Measurements from ENCODE around the gene SPSB4. TPM values are rescaled to one million over a fixed set of nuclear protein-coding genes. Genes with fewer than 3 reads are reported as not detected.

Gene SPSB4
- total RNA-seq, 1 donor from 2014 or later, result 1.2 TPM

DNA sequence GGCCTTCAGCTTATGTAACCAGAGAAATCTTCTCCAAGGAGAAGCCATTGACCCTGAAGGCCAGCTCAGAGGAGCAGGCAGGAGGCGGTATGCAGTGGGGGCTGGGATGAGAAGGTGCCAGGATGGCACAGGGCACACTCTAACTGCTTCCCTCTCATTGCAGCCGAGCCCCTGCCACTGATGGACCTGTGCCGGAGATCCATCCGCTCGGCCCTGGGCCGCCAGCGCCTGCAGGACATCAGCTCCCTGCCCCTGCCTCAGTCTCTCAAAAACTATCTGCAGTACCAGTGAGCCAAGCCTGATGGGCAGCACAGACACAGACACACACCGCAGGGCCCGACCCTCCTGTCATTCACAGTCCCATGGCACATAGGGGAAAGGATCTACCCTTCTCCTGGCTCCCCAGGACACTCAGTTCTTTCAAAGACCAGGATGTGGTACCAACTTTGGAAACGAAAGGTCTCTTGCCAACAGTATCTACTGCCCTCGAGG is 95.9 kb downstream of the SPSB4 start:
- DNase-seq (ENCODE audit: low spot score), result no peak
- H3K9me3 Mint-ChIP-seq (ENCODE audit: unreplicated experiment), result peaks cover 10% of the 10 kb centered on the region
- H3K27ac Mint-ChIP-seq (ENCODE audit: unreplicated experiment), result no peak overlapping the region
- peaks cover 8% of the 10 kb centered on the region for H3K27me3 Mint-ChIP-seq (ENCODE audit: unreplicated experiment)
- TF ChIP-seq, protein P1, sequence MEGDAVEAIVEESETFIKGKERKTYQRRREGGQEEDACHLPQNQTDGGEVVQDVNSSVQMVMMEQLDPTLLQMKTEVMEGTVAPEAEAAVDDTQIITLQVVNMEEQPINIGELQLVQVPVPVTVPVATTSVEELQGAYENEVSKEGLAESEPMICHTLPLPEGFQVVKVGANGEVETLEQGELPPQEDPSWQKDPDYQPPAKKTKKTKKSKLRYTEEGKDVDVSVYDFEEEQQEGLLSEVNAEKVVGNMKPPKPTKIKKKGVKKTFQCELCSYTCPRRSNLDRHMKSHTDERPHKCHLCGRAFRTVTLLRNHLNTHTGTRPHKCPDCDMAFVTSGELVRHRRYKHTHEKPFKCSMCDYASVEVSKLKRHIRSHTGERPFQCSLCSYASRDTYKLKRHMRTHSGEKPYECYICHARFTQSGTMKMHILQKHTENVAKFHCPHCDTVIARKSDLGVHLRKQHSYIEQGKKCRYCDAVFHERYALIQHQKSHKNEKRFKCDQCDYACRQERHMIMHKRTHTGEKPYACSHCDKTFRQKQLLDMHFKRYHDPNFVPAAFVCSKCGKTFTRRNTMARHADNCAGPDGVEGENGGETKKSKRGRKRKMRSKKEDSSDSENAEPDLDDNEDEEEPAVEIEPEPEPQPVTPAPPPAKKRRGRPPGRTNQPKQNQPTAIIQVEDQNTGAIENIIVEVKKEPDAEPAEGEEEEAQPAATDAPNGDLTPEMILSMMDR (IDR thresholded peaks at IDR 0.05; ENCODE audit: unreplicated experiment), result no peak
- H3K36me3 Mint-ChIP-seq (ENCODE audit: low read depth, unreplicated experiment), result peaks cover 6% of the 10 kb centered on the region
- peaks cover 7% of the 10 kb centered on the region for H3K4me1 Mint-ChIP-seq (ENCODE audit: unreplicated experiment)
- no peak overlapping the region for H3K4me3 Mint-ChIP-seq (ENCODE audit: unreplicated experiment)

DNA sequence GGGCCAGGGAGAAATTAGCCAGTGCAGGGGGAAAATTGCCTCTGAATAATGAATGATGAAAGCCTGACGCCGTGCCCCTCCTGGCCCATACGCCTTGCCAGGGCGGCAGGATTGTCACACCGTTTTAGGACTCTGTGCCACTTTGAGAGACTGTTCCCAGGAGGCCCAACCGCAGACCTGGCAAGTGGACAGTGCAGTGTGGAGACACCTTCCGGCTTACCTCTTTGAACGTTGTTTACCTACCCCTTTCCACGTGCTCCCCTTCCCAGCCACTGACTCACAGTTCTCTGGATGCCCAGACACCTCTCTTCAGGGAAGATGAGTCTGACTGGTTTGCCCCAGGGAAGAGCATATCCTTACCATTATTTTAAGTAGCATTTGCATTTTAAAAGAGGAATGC is 96.5 kb downstream of the SPSB4 start:
- Mint-ChIP-seq H3K4me3 (ENCODE audit: unreplicated experiment) (no peak overlapping the region), H3K36me3 (ENCODE audit: low read depth, unreplicated experiment) (peaks cover 5% of the 10 kb centered on the region), H3K27ac (ENCODE audit: unreplicated experiment) (no peak overlapping the region), H3K4me1 (ENCODE audit: unreplicated experiment) (peaks cover 7% of the 10 kb centered on the region), H3K9me3 (ENCODE audit: unreplicated experiment) (peaks cover 10% of the 10 kb centered on the region), H3K27me3 (ENCODE audit: unreplicated experiment) (peaks cover 8% of the 10 kb centered on the region)
- TF ChIP-seq, protein P1 (IDR thresholded peaks at IDR 0.05; ENCODE audit: unreplicated experiment), result no peak
- DNase-seq (ENCODE audit: low spot score), result no peak

DNA sequence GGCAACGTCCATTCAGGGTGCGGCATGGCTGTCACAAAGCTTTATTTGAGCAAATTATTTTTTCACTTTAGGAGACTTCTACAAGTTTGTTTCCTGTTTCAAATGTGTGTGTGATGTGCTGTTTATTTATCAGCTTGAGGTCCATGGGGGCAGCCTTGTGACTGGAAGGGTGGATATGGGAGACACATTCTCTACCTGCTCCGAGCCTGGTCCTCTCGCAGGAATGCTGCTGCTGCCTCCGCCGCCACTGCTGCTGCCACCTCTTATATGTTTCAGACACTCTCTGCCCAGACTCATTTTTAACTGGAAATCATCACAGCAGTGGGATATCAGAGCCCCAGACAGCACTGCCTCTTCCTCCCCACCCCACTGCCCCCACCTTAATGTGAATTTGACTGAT is 97.0 kb downstream of the SPSB4 start:
- H3K9me3 Mint-ChIP-seq (ENCODE audit: unreplicated experiment), result peaks cover 6% of the 10 kb centered on the region
- H3K4me1 Mint-ChIP-seq (ENCODE audit: unreplicated experiment), result peaks cover 7% of the 10 kb centered on the region
- H3K36me3 Mint-ChIP-seq (ENCODE audit: low read depth, unreplicated experiment), result peaks cover 2% of the 10 kb centered on the region
- H3K27me3 Mint-ChIP-seq (ENCODE audit: unreplicated experiment), result peaks cover 8% of the 10 kb centered on the region
- no peak overlapping the region for H3K27ac Mint-ChIP-seq (ENCODE audit: unreplicated experiment)
- DNase-seq (ENCODE audit: low spot score), result no peak
- no peak overlapping the region for H3K4me3 Mint-ChIP-seq (ENCODE audit: unreplicated experiment)
- TF ChIP-seq, protein P1 (IDR thresholded peaks at IDR 0.05; ENCODE audit: unreplicated experiment), result no peak

DNA sequence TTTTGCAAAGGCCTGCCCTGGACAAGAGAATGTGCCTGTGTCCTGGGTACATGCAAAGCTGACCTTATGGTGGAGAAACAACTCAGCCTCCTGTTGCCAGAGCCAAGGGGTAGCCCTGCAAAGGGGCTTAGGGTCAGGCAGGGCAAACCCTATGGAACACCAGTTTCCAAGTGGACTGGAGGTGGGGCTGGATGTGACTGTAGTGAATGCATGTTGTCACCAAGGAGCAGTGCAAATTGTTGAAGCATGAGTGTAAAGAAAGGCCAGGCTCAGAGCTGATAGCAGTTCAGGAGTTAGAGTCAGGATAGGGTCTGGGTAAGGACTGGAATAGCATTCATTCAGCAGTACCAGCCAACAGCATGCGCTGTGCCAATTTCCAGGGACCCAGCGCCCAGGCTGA is 97.6 kb downstream of the SPSB4 start:
- peaks cover 8% of the 10 kb centered on the region for H3K27me3 Mint-ChIP-seq (ENCODE audit: unreplicated experiment)
- TF ChIP-seq, protein P1 (IDR thresholded peaks at IDR 0.05; ENCODE audit: unreplicated experiment), result no peak
- no peak overlapping the region for H3K27ac Mint-ChIP-seq (ENCODE audit: unreplicated experiment)
- H3K4me1 Mint-ChIP-seq (ENCODE audit: unreplicated experiment), result peaks cover 7% of the 10 kb centered on the region
- H3K9me3 Mint-ChIP-seq (ENCODE audit: unreplicated experiment), result peaks cover 5% of the 10 kb centered on the region
- no peaks in the 10 kb centered on the region for H3K36me3 Mint-ChIP-seq (ENCODE audit: low read depth, unreplicated experiment)
- no peak for DNase-seq (ENCODE audit: low spot score)
- no peak overlapping the region for H3K4me3 Mint-ChIP-seq (ENCODE audit: unreplicated experiment)

DNA sequence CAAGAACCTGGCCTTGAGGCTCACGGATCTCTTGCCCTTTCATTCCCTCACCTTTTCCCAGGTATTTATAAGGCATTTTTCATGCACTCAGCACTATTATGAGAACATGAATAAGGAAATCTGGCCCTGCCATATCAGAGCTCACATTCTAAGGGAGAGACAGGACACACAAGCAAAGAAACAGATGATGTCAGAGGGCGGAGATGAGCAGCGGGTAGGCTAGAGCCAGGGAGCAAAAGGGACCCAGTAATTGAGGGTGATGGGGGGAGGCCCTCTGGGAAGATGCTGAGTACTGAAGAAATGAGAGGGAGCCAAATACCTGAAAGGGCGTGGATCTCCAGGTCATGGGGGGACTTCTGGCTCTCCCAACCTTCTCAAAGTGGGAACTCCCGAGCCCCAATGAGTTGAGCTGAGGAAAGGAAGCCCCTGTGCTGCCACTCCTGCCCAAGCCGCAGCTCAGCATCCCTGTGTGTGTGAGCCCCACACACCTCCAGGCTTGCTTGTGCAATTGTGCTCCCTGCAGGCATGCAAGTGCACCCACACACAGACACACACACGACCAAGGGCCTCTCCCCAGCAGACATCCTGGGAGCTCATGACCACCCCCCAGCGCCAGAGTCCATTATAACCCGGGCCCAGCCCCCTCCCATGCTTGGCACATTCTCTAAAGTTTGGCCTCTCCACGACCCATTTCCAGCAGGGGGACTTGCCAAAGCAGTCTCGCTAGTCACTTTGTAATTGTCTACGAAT is 99.1 kb downstream of the SPSB4 start:
- no peak for DNase-seq (ENCODE audit: low spot score)
- Mint-ChIP-seq H3K4me3 (ENCODE audit: unreplicated experiment) (no peak overlapping the region), H3K4me1 (ENCODE audit: unreplicated experiment) (peaks cover 7% of the 10 kb centered on the region), H3K9me3 (ENCODE audit: unreplicated experiment) (no peaks in the 10 kb centered on the region), H3K36me3 (ENCODE audit: low read depth, unreplicated experiment) (no peaks in the 10 kb centered on the region), H3K27ac (ENCODE audit: unreplicated experiment) (peak overlapping the region; percentile 8), H3K27me3 (ENCODE audit: unreplicated experiment) (peaks cover 8% of the 10 kb centered on the region)
- TF ChIP-seq, protein P1 (IDR thresholded peaks at IDR 0.05; ENCODE audit: unreplicated experiment), result no peak

All from endothelial cell (in vitro differentiated cells).